HepG2 (cell line): ENCODE data around the gene EPHA2. TPM values are rescaled to one million over a fixed set of nuclear protein-coding genes. Genes with fewer than 3 reads are reported as not detected.

Experiments
- ARID2 ChIP-seq: sonication (generic); formaldehyde crosslinking; IDR thresholded peaks from 2 replicates; pipeline ENCODE4 v1.8.1; 2022; ENCODE audit warnings: mild to moderate bottlenecking, missing genetic modification reagents, borderline replicate concordance
- CCDC6 ChIP-seq: sonication (generic); formaldehyde crosslinking; IDR thresholded peaks from 2 replicates; pipeline ENCODE4 v1.8.1; 2022; ENCODE audit warnings: mild to moderate bottlenecking, missing genetic modification reagents, moderate library complexity
- CHD4 ChIP-seq: fragments of 200-600 bp; sonication (generic); IDR thresholded peaks from 2 replicates; pipeline ENCODE4 v1.7.0; 2017; ENCODE audit warnings: mild to moderate bottlenecking, low read length, borderline replicate concordance
- CREM ChIP-seq, 2 experiments: sonication (generic) in 1 of 2; formaldehyde crosslinking in 1 of 2; IDR thresholded peaks; 2 replicates each; pipeline versions ENCODE4 v1.4.0 to v1.6.1; 2016 to 2020; ENCODE audit warnings: antibody characterized with exemption in 1 of 2, mild to moderate bottlenecking in 1 of 2, missing genetic modification reagents in 1 of 2
- DZIP1 ChIP-seq: sonication (generic); formaldehyde crosslinking; IDR thresholded peaks from 2 replicates; pipeline ENCODE4 v1.5.0; 2020; ENCODE audit warnings: mild to moderate bottlenecking, missing genetic modification reagents
- EP300 ChIP-seq, 3 experiments: sonication (generic) in 1 of 3; formaldehyde crosslinking in 1 of 3; IDR thresholded peaks; 2 replicates each; pipeline versions ENCODE4 v1.5.1 to v1.6.1; 2011 to 2020; ENCODE audit warnings: low read depth in 2 of 3, low read length in 2 of 3, borderline replicate concordance in 1 of 3, improper control_type of control experiment in 1 of 3, mild to moderate bottlenecking in 1 of 3, missing genetic modification reagents in 1 of 3, moderate library complexity in 1 of 3
- ETV6 ChIP-seq: sonication (generic); formaldehyde crosslinking; conservative IDR thresholded peaks from 2 replicates; pipeline ENCODE4 v1.4.0; 2020; ENCODE audit warnings: missing genetic modification reagents
- FOXA3 ChIP-seq: IDR thresholded peaks from 2 replicates; pipeline ENCODE4 v1.6.1; 2016; ENCODE audit warnings: missing genetic modification reagents, missing compliant biosample characterization
- ISL2 ChIP-seq: sonication (generic); formaldehyde crosslinking; IDR thresholded peaks from 2 replicates; pipeline ENCODE4 v1.5.0; 2020; ENCODE audit warnings: missing genetic modification reagents
- KDM1A ChIP-seq: IDR thresholded peaks from 2 replicates; pipeline ENCODE4 v1.6.1; 2016; ENCODE audit warnings: missing compliant biosample characterization
- KLF11 ChIP-seq: IDR thresholded peaks from 2 replicates; pipeline ENCODE4 v1.6.1; 2016; ENCODE audit warnings: missing compliant biosample characterization
- RFX1 ChIP-seq: fragments of 450-650 bp; IDR thresholded peaks from 2 replicates; pipeline ENCODE4 v1.6.1; 2017
- RFXAP ChIP-seq: sonication (generic); formaldehyde crosslinking; IDR thresholded peaks from 2 replicates; pipeline ENCODE4 v1.4.0; 2020; ENCODE audit warnings: missing genetic modification reagents, borderline replicate concordance
- SIX4 ChIP-seq: sonication (generic); formaldehyde crosslinking; IDR thresholded peaks from 2 replicates; pipeline ENCODE4 v1.4.0; 2020; ENCODE audit warnings: missing genetic modification reagents
- SMAD1 ChIP-seq: sonication (generic); formaldehyde crosslinking; IDR thresholded peaks from 2 replicates; pipeline ENCODE4 v1.4.0; 2020; ENCODE audit warnings: missing genetic modification reagents, low read depth, mild to moderate bottlenecking, borderline replicate concordance
- SP5 ChIP-seq: IDR thresholded peaks from 2 replicates; pipeline ENCODE4 v1.6.1; 2016; ENCODE audit warnings: low read depth, borderline replicate concordance
- TEAD3 ChIP-seq: optimal IDR thresholded peaks from 2 replicates; pipeline ENCODE3; 2016; ENCODE audit warnings: borderline replicate concordance
- TERF1 ChIP-seq: sonication (generic); formaldehyde crosslinking; IDR thresholded peaks from 2 replicates; pipeline ENCODE4 v1.8.0; 2022; ENCODE audit warnings: mild to moderate bottlenecking, missing genetic modification reagents, moderate library complexity
- ZNF275 ChIP-seq: sonication (generic); formaldehyde crosslinking; IDR thresholded peaks from 2 replicates; pipeline ENCODE4 v1.8.0; 2022; ENCODE audit warnings: missing genetic modification reagents, mild to moderate bottlenecking, inconsistent platforms, borderline replicate concordance
- ZNF674 ChIP-seq: sonication (generic); formaldehyde crosslinking; IDR thresholded peaks from 2 replicates; pipeline ENCODE4 v1.5.0; 2020; ENCODE audit warnings: low read depth, mild to moderate bottlenecking, missing genetic modification reagents
- polyA plus RNA-seq, 8 experiments: library from polyadenylated mRNA; depleted of rRNA in 3 of 8; stranded (reverse) in 7 of 8; unstranded in 1 of 8; fragments of >200 nt; fragmentation: Illumina TruSeq in 4 of 8; extraction: Trizol in 4 of 8; gene quantifications; 2 replicates each; pipeline versions ENCODE4 v1.2.1 to v1.2.3, GENCODE V29; 2011 to 2016; ENCODE audit warnings: low read depth in 4 of 8, missing spikeins in 1 of 8, mixed read lengths in 1 of 8; ENCODE audit not compliant: insufficient read depth in 1 of 8
- total RNA-seq, 5 experiments: library from RNA; depleted of rRNA; stranded (reverse); fragments of >200 nt; fragmentation: Illumina TruSeq; extraction: Trizol; gene quantifications; 2 replicates each; pipeline ENCODE4 v1.2.3, GENCODE V29; 2016; ENCODE audit warnings: low read depth in 1 of 5
- TF ChIP-seq, protein P1 (sequence below): sonication (generic); formaldehyde crosslinking; IDR thresholded peaks from 2 replicates; pipeline ENCODE4 v1.5.1; 2020; ENCODE audit warnings: missing genetic modification reagents, mild to moderate bottlenecking, borderline replicate concordance
- TF ChIP-seq, protein P2 (sequence below): sonication (generic); formaldehyde crosslinking; IDR thresholded peaks from 2 replicates; pipeline ENCODE4 v1.4.0; 2020; ENCODE audit warnings: missing genetic modification reagents

The EPHA2 gene
- total and polyA plus RNA-seq, 2 of the 13 experiments (the other 11 are each of a cell fraction or from before 2014, with no cell fraction given), result 33.6 to 53.6 TPM

GRCh38 chr1:16120940-16121410 is 34.9 kb downstream of the EPHA2 start (continued):
- TF ChIP-seq KLF11 (no peak), EP300 (IDR thresholded peaks at IDR 0.05; ENCODE audit: low read depth in 2 of 2, low read length in 2 of 2) (peak in 1 of 2 experiments; percentile 48; a peak in 1 of 4 replicates), EP300 (CRISPR knock-in tag; IDR thresholded peaks at IDR 0.05; ENCODE audit: borderline replicate concordance) (no peak), TERF1 (CRISPR knock-in tag) (no peak), FOXA3 (peak; percentile 52), TEAD3 (CRISPR knock-in tag) (peak; percentile 18), ZNF275 (no peak), RFX1 (no peak), KDM1A (peak; percentile 86; the same call in 1 of the 2 replicates), SMAD1 (no peak), SIX4 (CRISPR knock-in tag) (peak; percentile 67; the same call in 1 of the 2 replicates), DZIP1 (CRISPR knock-in tag) (no peak), ETV6 (CRISPR knock-in tag) (no peak), ISL2 (CRISPR knock-in tag) (peak; percentile 43; the same call in 1 of the 2 replicates), CHD4 (peak; percentile 70; the same call in 1 of the 2 replicates), CCDC6 (CRISPR knock-in tag) (no peak), ARID2 (no peak), ZNF674 (no peak), CREM (IDR thresholded peaks at IDR 0.05) (peak; percentile 34; the same call in 1 of the 2 replicates), CREM (CRISPR knock-in tag; IDR thresholded peaks at IDR 0.05) (no peak), RFXAP (CRISPR knock-in tag) (no peak), SP5 (peak; percentile 48; the same call in 1 of the 2 replicates)
- TF ChIP-seq, protein P1, sequence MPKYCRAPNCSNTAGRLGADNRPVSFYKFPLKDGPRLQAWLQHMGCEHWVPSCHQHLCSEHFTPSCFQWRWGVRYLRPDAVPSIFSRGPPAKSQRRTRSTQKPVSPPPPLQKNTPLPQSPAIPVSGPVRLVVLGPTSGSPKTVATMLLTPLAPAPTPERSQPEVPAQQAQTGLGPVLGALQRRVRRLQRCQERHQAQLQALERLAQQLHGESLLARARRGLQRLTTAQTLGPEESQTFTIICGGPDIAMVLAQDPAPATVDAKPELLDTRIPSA (CRISPR knock-in tag), result no peak
- TF ChIP-seq, protein P2, sequence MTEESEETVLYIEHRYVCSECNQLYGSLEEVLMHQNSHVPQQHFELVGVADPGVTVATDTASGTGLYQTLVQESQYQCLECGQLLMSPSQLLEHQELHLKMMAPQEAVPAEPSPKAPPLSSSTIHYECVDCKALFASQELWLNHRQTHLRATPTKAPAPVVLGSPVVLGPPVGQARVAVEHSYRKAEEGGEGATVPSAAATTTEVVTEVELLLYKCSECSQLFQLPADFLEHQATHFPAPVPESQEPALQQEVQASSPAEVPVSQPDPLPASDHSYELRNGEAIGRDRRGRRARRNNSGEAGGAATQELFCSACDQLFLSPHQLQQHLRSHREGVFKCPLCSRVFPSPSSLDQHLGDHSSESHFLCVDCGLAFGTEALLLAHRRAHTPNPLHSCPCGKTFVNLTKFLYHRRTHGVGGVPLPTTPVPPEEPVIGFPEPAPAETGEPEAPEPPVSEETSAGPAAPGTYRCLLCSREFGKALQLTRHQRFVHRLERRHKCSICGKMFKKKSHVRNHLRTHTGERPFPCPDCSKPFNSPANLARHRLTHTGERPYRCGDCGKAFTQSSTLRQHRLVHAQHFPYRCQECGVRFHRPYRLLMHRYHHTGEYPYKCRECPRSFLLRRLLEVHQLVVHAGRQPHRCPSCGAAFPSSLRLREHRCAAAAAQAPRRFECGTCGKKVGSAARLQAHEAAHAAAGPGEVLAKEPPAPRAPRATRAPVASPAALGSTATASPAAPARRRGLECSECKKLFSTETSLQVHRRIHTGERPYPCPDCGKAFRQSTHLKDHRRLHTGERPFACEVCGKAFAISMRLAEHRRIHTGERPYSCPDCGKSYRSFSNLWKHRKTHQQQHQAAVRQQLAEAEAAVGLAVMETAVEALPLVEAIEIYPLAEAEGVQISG (CRISPR knock-in tag), result no peak
